OCI-LY7 (cell line): ENCODE results near the gene CPNE5.

ENCODE experiments used
- CTCF ChIP-seq: fragments of 200-600 bp; sonication (generic); conservative IDR thresholded peaks from 2 replicates; pipeline ENCODE4 v1.5.1; 2014; ENCODE audit warnings: mild to moderate bottlenecking, antibody characterized with exemption, low read length, moderate library complexity, mixed read lengths
- EZH2phosphoT487 ChIP-seq: fragments of 200-600 bp; sonication (generic); IDR thresholded peaks from 2 replicates; pipeline ENCODE4 v1.6.1; 2018; ENCODE audit warnings: low read depth, borderline replicate concordance, mild to moderate bottlenecking, mixed run types, antibody characterized with exemption, low read length, moderate library complexity, mixed read lengths

GRCh38 chr6:36841756-36842155 lies 2.5 kb upstream of the CPNE5 start:
- no peak for TF ChIP-seq CTCF
- no peak for TF ChIP-seq EZH2phosphoT487
